Measurements from ENCODE around the gene FLRT3. TPM values are rescaled to one million over a fixed set of nuclear protein-coding genes. Genes with fewer than 3 reads are reported as not detected.

The FLRT3 gene
- 10 to 100 TPM in 4 of 7 donors, 1 to 10 TPM in 3; 4.8 to 30.8 (median 10.1) TPM for total RNA-seq
- polyA plus RNA-seq: 10 to 100 TPM in 1 of 2 donors, 1 to 10 TPM in 1; 9.0 to 13.0 TPM
- long read RNA-seq, donor 1, full-length matches to known transcripts: 8 of 10 reads
- long read RNA-seq, donor 1, partial matches to known transcripts: 0 of 10 reads
- long read RNA-seq, donor 1, other reads (novel, unspliced or antisense): 2 of 10 reads
- long read RNA-seq, donor 2, full-length matches to known transcripts: 13 of 13 reads
- long read RNA-seq, donor 2, partial matches to known transcripts: 0 of 13 reads
- long read RNA-seq, donor 2, other reads (novel, unspliced or antisense): 0 of 13 reads
- long read RNA-seq, donor 3, full-length matches to known transcripts: 20 of 24 reads
- long read RNA-seq, donor 3, partial matches to known transcripts: 2 of 24 reads
- long read RNA-seq, donor 3, other reads (novel, unspliced or antisense): 2 of 24 reads

- peak within 1 kb of the TSS in 1 of 2 donors; percentile 33 for H3K27ac ChIP-seq
- peak; percentile 74 to 83 (median 80) for DNase-seq
- H3K9me3 ChIP-seq: no peaks in the 10 kb centered on the region
- intact Hi-C loops (cut with DNase I): no loop called here
- no peaks in the 10 kb centered on the region for H3K36me3 ChIP-seq
- H3K4me1 ChIP-seq (ENCODE audit: insufficient read depth): no peaks in the 10 kb centered on the region
- peak within 1 kb of the TSS; percentile 28 for H3K4me3 ChIP-seq
- WGBS, 3 donors: 13 to 17% (median 17%) methylated on average over 12 of the region's 12 CpGs
- TF ChIP-seq POLR2A (IDR thresholded peaks at IDR 0.05): peak; percentile 62
- TF ChIP-seq EP300 (IDR thresholded peaks at IDR 0.05): no peak
- TF ChIP-seq CTCF (IDR thresholded peaks at IDR 0.05): peak; percentile 53 to 88 (median 69)
- no peaks in the 10 kb centered on the region for H3K27me3 ChIP-seq
These were observed at the start of gene FLRT3 for GRCh38 chr20:14337400-14338171. FLRT3 (minus strand) TSS chr20:14337612; CDS start chr20:14327506, 10,106 bp downstream.

- 96% methylated on average over 4 of the region's 4 CpGs for WGBS, 3 donors
- no peak for DNase-seq
- intact Hi-C loops (cut with DNase I): no loop called here
These were observed 49.3 kb upstream of the FLRT3 start for GRCh38 chr20:14386726-14387125.

GRCh38 chr20:14385176-14385740 lies 47.8 kb upstream of the FLRT3 start:
- no peaks in the 10 kb centered on the region for H3K36me3 ChIP-seq
- no peak overlapping the region for H3K4me3 ChIP-seq
- H3K4me1 ChIP-seq (ENCODE audit: insufficient read depth): no peaks in the 10 kb centered on the region
- no peaks in the 10 kb centered on the region for H3K9me3 ChIP-seq
- H3K27me3 ChIP-seq: no peaks in the 10 kb centered on the region
- intact Hi-C loops (cut with DNase I): no loop called here
- WGBS, 3 donors: 68 to 87% (median 86%) methylated on average over 2 of the region's 2 CpGs
- H3K27ac ChIP-seq: no peak overlapping the region
- no peak for DNase-seq
- TF ChIP-seq CTCF (IDR thresholded peaks at IDR 0.05) (no peak), EP300 (IDR thresholded peaks at IDR 0.05) (no peak), POLR2A (IDR thresholded peaks at IDR 0.05) (no peak)

More at GRCh38 chr20:14386726-14387125, 49.3 kb upstream of the FLRT3 start:
- H3K4me3 ChIP-seq: no peak overlapping the region
- H3K4me1 ChIP-seq (ENCODE audit: insufficient read depth): no peaks in the 10 kb centered on the region
- TF ChIP-seq CTCF (IDR thresholded peaks at IDR 0.05) (no peak), EP300 (IDR thresholded peaks at IDR 0.05) (no peak), POLR2A (IDR thresholded peaks at IDR 0.05) (no peak)
- H3K9me3 ChIP-seq: no peaks in the 10 kb centered on the region
- H3K27me3 ChIP-seq: no peaks in the 10 kb centered on the region
- no peak overlapping the region for H3K27ac ChIP-seq
- H3K36me3 ChIP-seq: no peaks in the 10 kb centered on the region

- no peaks in the 10 kb centered on the region for H3K27me3 ChIP-seq
- intact Hi-C loops (cut with DNase I): no loop called here
- H3K27ac ChIP-seq: no peak overlapping the region
- TF ChIP-seq POLR2A (IDR thresholded peaks at IDR 0.05) (no peak), EP300 (IDR thresholded peaks at IDR 0.05) (no peak), CTCF (IDR thresholded peaks at IDR 0.05) (no peak)
- no peaks in the 10 kb centered on the region for H3K4me1 ChIP-seq (ENCODE audit: insufficient read depth)
- no peaks in the 10 kb centered on the region for H3K9me3 ChIP-seq
- no peak for DNase-seq
- no peak overlapping the region for H3K4me3 ChIP-seq
- no peaks in the 10 kb centered on the region for H3K36me3 ChIP-seq
- 1 to 16% (median 8%) methylated on average over 1 of the region's 1 CpG for WGBS, 3 donors
These were observed 47.2 kb upstream of the FLRT3 start for GRCh38 chr20:14384416-14385175.

Data from ovary (tissue), 10 donors.